DOHH2 (cell line): ENCODE measurements around the gene IGDCC3.

Source experiments
- H3F3A ChIP-seq: fragments of 200-600 bp; sonication (generic), shearing (Covaris generic); 2 replicates; pipeline ENCODE4 v1.6.0; 2016; ENCODE audit warnings: antibody characterized with exemption, mild to moderate bottlenecking; ENCODE audit not compliant: control insufficient read depth, insufficient read depth
- H3K27ac ChIP-seq: fragments of 200-600 bp; sonication (generic); 2 replicates; pipeline ENCODE4 v1.5.1; 2014; ENCODE audit warnings: low read depth, mild to moderate bottlenecking, low read length, moderate library complexity
- H3K27me3 ChIP-seq: fragments of 200-600 bp; sonication (generic); 2 replicates; pipeline ENCODE4 v1.6.1; 2014; ENCODE audit warnings: mild to moderate bottlenecking, low read length, mixed read lengths; ENCODE audit not compliant: control insufficient read depth
- H3K36me3 ChIP-seq: fragments of 200-600 bp; sonication (generic); 2 replicates; pipeline ENCODE4 v1.6.1; 2014; ENCODE audit warnings: mild to moderate bottlenecking, low read length, moderate library complexity, mixed read lengths; ENCODE audit not compliant: control insufficient read depth
- H3K4me1 ChIP-seq: fragments of 200-600 bp; sonication (generic); 2 replicates; pipeline ENCODE4 v1.6.1; 2014; ENCODE audit warnings: mild to moderate bottlenecking, low read length, mixed read lengths; ENCODE audit not compliant: control insufficient read depth
- H3K4me2 ChIP-seq: fragments of 200-600 bp; sonication (generic); 2 replicates; pipeline ENCODE4 v1.6.0; 2014; ENCODE audit warnings: mild to moderate bottlenecking, low read length, moderate library complexity
- H3K4me3 ChIP-seq: fragments of 200-600 bp; sonication (generic); 2 replicates; pipeline ENCODE4 v1.5.1; 2014; ENCODE audit warnings: mild to moderate bottlenecking, low read length, mixed read lengths
- H3K79me2 ChIP-seq: fragments of 200-600 bp; sonication (generic); 2 replicates; pipeline ENCODE4 v1.6.1; 2014; ENCODE audit warnings: mild to moderate bottlenecking, low read length, mixed read lengths; ENCODE audit not compliant: control insufficient read depth
- H3K9me2 ChIP-seq: fragments of 200-600 bp; sonication (generic); replicated peaks from 2 replicates; pipeline ENCODE4 v1.6.1; 2014; ENCODE audit warnings: mild to moderate bottlenecking, low read length, mixed read lengths; ENCODE audit not compliant: control insufficient read depth
- H3K9me3 ChIP-seq: fragments of 200-600 bp; sonication (generic); 2 replicates; pipeline ENCODE4 v1.6.1; 2014; ENCODE audit warnings: antibody characterized with exemption, low read length, mixed read lengths; ENCODE audit not compliant: control insufficient read depth, insufficient read depth
- H4K20me1 ChIP-seq: fragments of 200-600 bp; sonication (generic); 2 replicates; pipeline ENCODE4 v1.6.0; 2014; ENCODE audit warnings: low read depth, mild to moderate bottlenecking, antibody characterized with exemption, low read length, moderate library complexity; ENCODE audit not compliant: control insufficient read depth, insufficient read depth
- CTCF ChIP-seq: fragments of 200-600 bp; sonication (generic); IDR thresholded peaks from one replicate; pipeline ENCODE4 v1.5.1; 2014; ENCODE audit warnings: antibody characterized with exemption, mild to moderate bottlenecking, low read depth, low read length; ENCODE audit not compliant: poor library complexity, severe bottlenecking
- EZH2phosphoT487 ChIP-seq: fragments of 200-600 bp; sonication (generic); IDR thresholded peaks from 2 replicates; pipeline ENCODE4 v1.6.1; 2017; ENCODE audit warnings: borderline replicate concordance, mild to moderate bottlenecking, antibody characterized with exemption, low read length, moderate library complexity, mixed read lengths

Gene IGDCC3

GRCh38 chr15:65312400-65312916 is 65.3 kb downstream of the IGDCC3 start:
- Histone ChIP-seq H3K4me3 (no peak overlapping the region), H3K79me2 (no peaks in the 10 kb centered on the region), H3K4me1 (no peaks in the 10 kb centered on the region), H3F3A (no peaks in the 10 kb centered on the region), H3K4me2 (no peak overlapping the region), H3K9me2 (no peaks in the 10 kb centered on the region), H4K20me1 (no peaks in the 10 kb centered on the region), H3K36me3 (no peaks in the 10 kb centered on the region), H3K27me3 (peaks cover 2% of the 10 kb centered on the region; the same call in 1 of the 2 replicates), H3K27ac (no peak overlapping the region), H3K9me3 (no peaks in the 10 kb centered on the region)
- no peak for TF ChIP-seq CTCF
- no peak for TF ChIP-seq EZH2phosphoT487

- Histone ChIP-seq H3K79me2 (no peaks in the 10 kb centered on the region), H4K20me1 (no peaks in the 10 kb centered on the region), H3K27me3 (peaks cover 2% of the 10 kb centered on the region; the same call in 1 of the 2 replicates), H3K36me3 (no peaks in the 10 kb centered on the region), H3K4me2 (no peak overlapping the region), H3K4me3 (no peak overlapping the region), H3K4me1 (no peaks in the 10 kb centered on the region; the same call in 1 of the 2 replicates), H3K9me2 (no peaks in the 10 kb centered on the region), H3K9me3 (no peaks in the 10 kb centered on the region), H3K27ac (no peak overlapping the region), H3F3A (peaks cover 1% of the 10 kb centered on the region; the same call in 1 of the 2 replicates)
- TF ChIP-seq CTCF (no peak), EZH2phosphoT487 (no peak)
Measured at GRCh38 chr15:65311760-65312159, 66.0 kb downstream of the IGDCC3 start.

GRCh38 chr15:65310431-65311137 is 67.2 kb downstream of the IGDCC3 start:
- Histone ChIP-seq H3K4me3 (no peak overlapping the region), H3K9me2 (no peaks in the 10 kb centered on the region), H3K9me3 (no peaks in the 10 kb centered on the region), H3K4me1 (peaks cover 8% of the 10 kb centered on the region), H3K4me2 (no peak overlapping the region), H3K27ac (no peak overlapping the region), H4K20me1 (no peaks in the 10 kb centered on the region), H3K27me3 (peaks cover 2% of the 10 kb centered on the region; the same call in 1 of the 2 replicates), H3K36me3 (no peaks in the 10 kb centered on the region), H3K79me2 (no peaks in the 10 kb centered on the region), H3F3A (peaks cover 13% of the 10 kb centered on the region)
- TF ChIP-seq CTCF (no peak), EZH2phosphoT487 (no peak)
